Neural cell (in vitro differentiated cells): ENCODE measurements around the gene SMIM9. TPM values are rescaled to one million over a fixed set of nuclear protein-coding genes. Genes with fewer than 3 reads are reported as not detected.

Experiments
- H2AFZ ChIP-seq: fragments of 200-600, 300-800 bp; sonication (generic), shearing (Covaris generic); 2 replicates; pipeline ENCODE4 v1.6.0; 2014; ENCODE audit warnings: low read depth, mild to moderate bottlenecking, antibody characterized with exemption, low read length, moderate library complexity
- H3F3A ChIP-seq: fragments of 200-600 bp; shearing (Covaris generic); 2 replicates; pipeline ENCODE4 v1.6.1; 2016; ENCODE audit warnings: mild to moderate bottlenecking, moderate library complexity, mixed read lengths, antibody characterized with exemption, low read length; ENCODE audit not compliant: insufficient read depth, poor library complexity, severe bottlenecking
- H3K27ac ChIP-seq: fragments of 200-600, 300-800 bp; sonication (generic), shearing (Covaris generic); 2 replicates; pipeline ENCODE4 v1.5.1; 2014; ENCODE audit warnings: mild to moderate bottlenecking, low read length, moderate library complexity
- H3K27me3 ChIP-seq: fragments of 300-800, 200-600 bp; sonication (generic), shearing (Covaris generic); 2 replicates; pipeline ENCODE4 v1.6.0; 2014; ENCODE audit warnings: mild to moderate bottlenecking, low read depth, low read length, moderate library complexity; ENCODE audit not compliant: insufficient read depth
- H3K36me3 ChIP-seq: fragments of 300-800, 200-600 bp; sonication (generic), shearing (Covaris generic); 2 replicates; pipeline ENCODE4 v1.5.1; 2014; ENCODE audit warnings: mild to moderate bottlenecking, antibody characterized with exemption, low read length, moderate library complexity; ENCODE audit not compliant: insufficient read depth
- H3K4me2 ChIP-seq: fragments of 300-800, 200-600 bp; sonication (generic), shearing (Covaris generic); 2 replicates; pipeline ENCODE4 v1.6.0; 2014; ENCODE audit warnings: mild to moderate bottlenecking, low read length
- H3K4me3 ChIP-seq: fragments of 300-800, 200-600 bp; sonication (generic), shearing (Covaris generic); 2 replicates; pipeline ENCODE4 v1.5.1; 2014; ENCODE audit warnings: mild to moderate bottlenecking, low read length, moderate library complexity
- H3K79me2 ChIP-seq: fragments of 200-600 bp; shearing (Covaris generic); replicated peaks from 2 replicates; pipeline ENCODE4 v1.6.0; 2014; ENCODE audit warnings: mild to moderate bottlenecking, low read length, moderate library complexity; ENCODE audit not compliant: insufficient read depth
- H3K9ac ChIP-seq: fragments of 300-800, 200-600 bp; sonication (generic), shearing (Covaris generic); 2 replicates; pipeline ENCODE4 v1.6.1; 2016; ENCODE audit warnings: mild to moderate bottlenecking, low read length, mixed read lengths
- H3K9me2 ChIP-seq: fragments of 200-600 bp; shearing (Covaris generic); 2 replicates; pipeline ENCODE4 v1.6.1; 2016; ENCODE audit warnings: mild to moderate bottlenecking, low read length, mixed read lengths; ENCODE audit not compliant: insufficient read depth
- H3K9me3 ChIP-seq: fragments of 200-600, 300-800 bp; sonication (generic), shearing (Covaris generic); 2 replicates; pipeline ENCODE4 v1.6.1; 2016; ENCODE audit warnings: mild to moderate bottlenecking, mixed run types, low read length, moderate library complexity, mixed read lengths
- H4K20me1 ChIP-seq: fragments of 200-600 bp; shearing (Covaris generic); 2 replicates; pipeline ENCODE4 v1.6.1; 2016; ENCODE audit warnings: mild to moderate bottlenecking, mixed run types; ENCODE audit not compliant: insufficient read depth
- CTCF ChIP-seq: fragments of 450-650 bp; IDR thresholded peaks from 2 replicates; pipeline ENCODE4 v1.5.1; 2014; ENCODE audit warnings: antibody characterized with exemption, mild to moderate bottlenecking, moderate library complexity; ENCODE audit not compliant: poor library complexity, severe bottlenecking
- EZH2 ChIP-seq: fragments of 200-600, 300-800 bp; shearing (Covaris generic), sonication (generic); IDR thresholded peaks from 2 replicates; pipeline ENCODE4 v1.6.1; 2014; ENCODE audit warnings: antibody characterized with exemption, low read length, borderline replicate concordance, mild to moderate bottlenecking; ENCODE audit not compliant: insufficient read depth, poor library complexity, severe bottlenecking
- MXI1 ChIP-seq: fragments of 450-650 bp; conservative IDR thresholded peaks from 2 replicates; pipeline ENCODE4 v1.6.1; 2014; ENCODE audit warnings: antibody characterized with exemption, mild to moderate bottlenecking; ENCODE audit not compliant: poor library complexity, severe bottlenecking
- POLR2AphosphoS5 ChIP-seq: IDR thresholded peaks from 2 replicates; pipeline ENCODE4 v1.6.1; 2012
- RAD21 ChIP-seq: fragments of 450-650 bp; conservative IDR thresholded peaks from 2 replicates; pipeline ENCODE4 v1.6.1; 2014; ENCODE audit warnings: antibody characterized with exemption, mild to moderate bottlenecking, moderate library complexity
- REST ChIP-seq: IDR thresholded peaks from 2 replicates; pipeline ENCODE4 v1.6.1; 2012; ENCODE audit warnings: borderline replicate concordance
- SMC3 ChIP-seq: fragments of 450-650 bp; conservative IDR thresholded peaks from 2 replicates; pipeline ENCODE4 v1.6.1; 2014; ENCODE audit warnings: antibody characterized with exemption, mild to moderate bottlenecking, moderate library complexity; ENCODE audit not compliant: poor library complexity
- TAF1 ChIP-seq: IDR thresholded peaks from 2 replicates; pipeline ENCODE4 v1.6.1; 2012; ENCODE audit warnings: low read depth
- polyA plus RNA-seq: library from polyadenylated mRNA; depleted of rRNA; stranded (reverse); fragments of >200 nt; gene quantifications from 2 replicates; pipeline ENCODE4 v1.2.3, GENCODE V29; 2014

Gene SMIM9
- polyA plus RNA-seq, 1 donor from 2014 or later: not detected

- no peak for TF ChIP-seq CTCF
- no peak overlapping the region for H3K4me2 ChIP-seq
- no peaks in the 10 kb centered on the region for H3K79me2 ChIP-seq
- no peaks in the 10 kb centered on the region for H3K9me2 ChIP-seq
- no peak overlapping the region for H3K9ac ChIP-seq
- H3K27me3 ChIP-seq: no peaks in the 10 kb centered on the region
- no peak overlapping the region for H2AFZ ChIP-seq
- no peak overlapping the region for H3K27ac ChIP-seq
- H3K4me3 ChIP-seq: no peak overlapping the region
- H3K36me3 ChIP-seq: no peaks in the 10 kb centered on the region
- H4K20me1 ChIP-seq: no peaks in the 10 kb centered on the region
- no peaks in the 10 kb centered on the region for H3F3A ChIP-seq
- H3K9me3 ChIP-seq: no peaks in the 10 kb centered on the region
Observed at GRCh38 chrX:154775419-154776349, 58.8 kb downstream of the SMIM9 start.

- H3K4me3 ChIP-seq: no peak overlapping the region
- H4K20me1 ChIP-seq: no peaks in the 10 kb centered on the region
- H3F3A ChIP-seq: no peaks in the 10 kb centered on the region
- TF ChIP-seq REST (no peak), EZH2 (no peak), MXI1 (no peak), CTCF (no peak), SMC3 (no peak), RAD21 (no peak), TAF1 (no peak), POLR2AphosphoS5 (no peak)
- no peaks in the 10 kb centered on the region for H3K9me2 ChIP-seq
- H3K9ac ChIP-seq: no peak overlapping the region
- H2AFZ ChIP-seq: no peak overlapping the region
- H3K27ac ChIP-seq: no peak overlapping the region
- H3K79me2 ChIP-seq: no peaks in the 10 kb centered on the region
- no peak overlapping the region for H3K4me2 ChIP-seq
- no peaks in the 10 kb centered on the region for H3K9me3 ChIP-seq
- H3K27me3 ChIP-seq: no peaks in the 10 kb centered on the region
- H3K36me3 ChIP-seq: no peaks in the 10 kb centered on the region
Observed at GRCh38 chrX:154774622-154775021, 59.8 kb downstream of the SMIM9 start.

Other genes starting within 250 kb of the SMIM9 start
- not detected in 2 replicates for gene CTAG1A, start 249.5 kb downstream of the SMIM9 start, polyA plus RNA-seq
- gene CTAG1B, start 215.4 kb downstream of the SMIM9 start, polyA plus RNA-seq: not detected in 2 replicates
- not detected in 2 replicates for gene CTAG2, start 181.1 kb downstream of the SMIM9 start, polyA plus RNA-seq
- gene GAB3, start 83.6 kb downstream of the SMIM9 start, polyA plus RNA-seq: 0.06 TPM in 1 of 2 replicates, not detected in the other
- 31.3 and 32.1 TPM in 2 replicates for gene DKC1, start 71.8 kb downstream of the SMIM9 start, polyA plus RNA-seq
- gene MPP1, start 29.2 kb downstream of the SMIM9 start, polyA plus RNA-seq: 16.1 and 17.5 TPM in 2 replicates
- 1.8 and 2.1 TPM in 2 replicates for gene F8A1, start 51.7 kb upstream of the SMIM9 start, polyA plus RNA-seq
- 2.1 TPM in 2 replicates for gene F8, start 188.1 kb upstream of the SMIM9 start, polyA plus RNA-seq
- 139 and 141 TPM in 2 replicates for gene FUNDC2, start 192.2 kb upstream of the SMIM9 start, polyA plus RNA-seq
- 15.7 and 16.4 TPM in 2 replicates for gene CMC4, start 236.5 kb upstream of the SMIM9 start, polyA plus RNA-seq
- 1.1 and 2.4 TPM in 2 replicates for gene MTCP1, start 236.5 kb upstream of the SMIM9 start, polyA plus RNA-seq
- gene BRCC3, start 236.8 kb upstream of the SMIM9 start, polyA plus RNA-seq: 17.2 and 28.1 TPM in 2 replicates